ENCODE measurements around the gene ACVR1B.

GRCh38 chr12:52013626-52014310, 62.3 kb downstream of the ACVR1B start:
- TF ChIP-seq CTCF (IDR thresholded peaks at IDR 0.05) (no peak), POLR2A (IDR thresholded peaks at IDR 0.05) (no peak)
